ENCODE data around the gene PRR23C. TPM values are rescaled to one million over a fixed set of nuclear protein-coding genes. Genes with fewer than 3 reads are reported as not detected.
"Not testable (repeated sequence)": the region's sequence is repeated elsewhere in the genome, so short reads cannot be mapped to it uniquely, and the experiment has no call there.

PRR23C gene
- total RNA-seq, result not detected

DNA sequence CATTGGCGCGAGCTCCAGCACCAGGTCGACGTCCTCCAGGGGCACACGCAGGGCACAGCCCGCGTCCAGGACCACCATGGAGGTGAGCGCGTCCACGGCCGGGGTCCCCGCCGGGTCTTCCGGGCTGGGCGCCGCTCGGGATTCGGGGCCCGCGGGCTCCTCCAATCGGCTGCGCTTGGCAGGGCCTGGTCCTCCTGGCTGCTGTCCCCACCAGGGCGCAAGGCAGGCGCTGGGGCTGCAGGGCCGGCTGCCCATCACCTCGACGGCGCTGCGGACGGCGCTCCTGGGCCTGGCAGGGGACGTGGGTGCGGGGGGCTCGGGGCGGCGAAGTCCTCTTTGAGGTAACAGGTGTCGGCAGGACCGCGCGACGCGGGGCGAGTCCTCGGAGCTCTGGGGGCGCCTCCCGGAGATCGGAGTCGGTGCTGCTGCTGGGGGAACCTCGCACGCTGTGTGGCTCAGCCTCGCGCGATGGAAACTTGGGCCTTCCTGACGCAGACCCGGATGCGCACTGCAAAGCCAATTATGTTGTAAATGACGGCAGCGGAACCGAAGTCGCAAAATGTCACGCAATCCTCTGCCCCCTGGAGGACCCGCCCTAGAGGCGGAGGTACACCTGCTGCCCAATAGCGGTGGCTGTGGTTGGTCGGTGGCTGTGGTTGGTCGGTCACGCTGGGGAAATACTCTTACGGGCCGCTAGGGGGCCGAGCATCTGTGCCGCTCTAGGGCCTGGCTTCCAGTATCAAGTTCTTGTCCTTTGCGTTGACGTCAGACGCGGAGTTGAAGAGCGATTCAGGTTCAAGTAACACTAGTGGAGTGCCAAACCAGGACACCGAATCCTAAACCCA, at the start of gene PRR23C:
Gene PRR23C (minus strand): TSS at position 527 of the 845 bp plus-strand sequence. CDS start 272 bp downstream, at position 255.
- no peak for DNase-seq

GRCh38 chr3:139093840-139094239, 49.1 kb upstream of the PRR23C start:
- DNase-seq, result no peak

GRCh38 chr3:139088462-139089324, 44.0 kb upstream of the PRR23C start:
- no peak for DNase-seq

GRCh38 chr3:139087621-139088020, 42.9 kb upstream of the PRR23C start:
- no peak for DNase-seq

- no peak for DNase-seq
Observed at GRCh38 chr3:139084176-139084575, 39.5 kb upstream of the PRR23C start.

DNA sequence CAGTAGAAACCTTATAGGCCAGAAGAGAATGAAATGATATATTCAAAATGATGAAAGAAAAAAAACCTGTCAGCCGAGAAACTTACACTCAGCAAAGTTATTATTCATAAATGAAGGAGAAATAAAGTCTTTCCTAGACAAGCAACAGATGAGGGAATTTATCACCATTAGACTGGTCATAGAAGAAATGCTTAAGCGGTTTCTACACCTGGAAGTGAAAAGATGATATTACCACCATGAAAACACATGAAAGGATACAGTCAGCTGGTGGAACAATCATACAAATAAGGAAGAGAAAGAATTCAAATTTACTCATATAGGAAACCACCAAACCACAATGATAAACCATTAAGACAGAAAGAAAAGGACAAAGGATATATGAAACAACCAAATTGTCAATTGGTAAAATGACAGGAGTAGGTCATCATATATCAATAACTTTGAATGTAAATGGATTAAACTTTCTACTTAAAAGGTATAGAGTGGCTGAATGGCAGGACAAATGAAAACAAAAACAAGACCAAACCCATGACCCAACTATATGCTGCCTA, 29.9 kb upstream of the PRR23C start:
- no peak for DNase-seq

- no peak for DNase-seq
Observed at GRCh38 chr3:139062918-139063317, 18.2 kb upstream of the PRR23C start.

DNA sequence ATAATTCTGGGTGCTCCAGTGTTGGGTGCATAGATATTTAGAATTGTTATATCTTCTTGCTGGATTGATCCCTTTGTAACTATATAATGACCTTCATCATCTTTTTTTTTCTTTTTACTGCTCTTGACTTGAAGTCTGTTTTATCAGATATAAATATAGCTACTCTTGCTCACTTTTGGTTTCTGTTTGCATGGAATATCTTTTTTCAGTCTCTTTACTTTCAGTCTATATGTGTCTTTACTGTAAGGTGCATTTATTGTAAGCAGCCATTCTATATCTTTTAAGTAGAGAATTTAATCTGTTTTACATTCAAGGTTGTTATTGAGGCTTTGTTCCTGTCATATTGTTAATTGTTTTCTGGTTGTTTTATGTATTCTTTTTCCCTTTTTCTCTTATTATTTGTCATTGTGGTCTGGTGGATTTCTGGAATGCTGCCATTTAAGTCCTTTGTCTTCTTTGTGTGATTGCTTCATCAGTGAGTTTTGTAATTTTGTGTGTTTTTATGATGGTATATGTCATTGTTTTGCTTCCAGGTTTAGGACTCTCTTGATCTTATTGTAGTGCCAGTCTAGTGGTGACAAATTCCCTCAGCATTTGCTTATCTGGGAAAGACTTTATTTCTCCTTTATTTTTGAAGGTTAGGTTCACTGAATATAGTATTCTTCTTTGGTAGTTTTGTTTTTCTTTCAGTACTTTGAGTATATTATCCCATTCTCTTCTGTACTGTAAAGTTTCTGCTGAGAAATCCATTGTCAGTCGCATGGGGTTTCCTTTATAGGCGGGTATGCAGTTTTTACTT, 8.3 kb upstream of the PRR23C start:
- no peak for DNase-seq

DNA sequence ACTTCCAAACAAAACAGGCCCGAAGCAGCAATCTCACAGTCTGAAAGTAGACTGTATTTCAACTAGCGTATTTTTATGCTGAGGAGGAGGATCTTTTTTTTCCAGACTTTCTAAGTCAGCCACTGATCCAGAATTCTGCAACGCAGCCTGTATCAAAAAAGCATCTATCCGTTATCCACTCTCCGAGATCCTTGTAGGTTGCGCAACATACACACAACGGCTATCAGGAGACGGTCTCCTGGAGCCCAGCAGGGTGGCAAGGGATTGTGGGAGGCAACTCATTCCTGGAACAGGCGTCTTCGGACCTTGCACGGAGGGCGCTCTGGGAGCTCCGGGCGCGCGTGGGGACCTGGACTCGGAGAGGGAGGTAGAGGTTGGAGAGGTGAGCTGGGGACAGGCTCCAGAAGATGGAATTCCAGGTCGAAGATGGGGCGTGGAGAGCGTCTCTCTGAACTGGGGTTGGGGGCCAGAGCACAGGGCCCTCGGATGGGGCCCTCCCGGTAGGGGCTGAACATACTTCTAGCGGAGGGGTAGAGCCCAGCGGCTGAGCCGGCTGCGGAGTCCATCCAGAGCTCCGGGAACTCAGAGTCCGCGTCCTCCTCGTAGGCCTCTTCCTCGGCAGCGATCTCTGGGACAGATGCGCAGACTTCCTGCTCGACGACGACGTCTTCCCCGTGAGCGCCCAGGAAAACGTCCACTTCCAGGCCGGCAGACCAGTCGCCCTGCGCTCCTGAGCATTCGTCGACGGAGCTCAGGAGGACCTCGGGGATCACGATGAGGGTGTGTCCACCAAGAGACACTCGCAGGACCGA, 932 bp downstream of the PRR23C start:
- DNase-seq, result no peak

- no peak for DNase-seq
Observed at GRCh38 chr3:139037478-139037877, 7.2 kb downstream of the PRR23C start.

DNA sequence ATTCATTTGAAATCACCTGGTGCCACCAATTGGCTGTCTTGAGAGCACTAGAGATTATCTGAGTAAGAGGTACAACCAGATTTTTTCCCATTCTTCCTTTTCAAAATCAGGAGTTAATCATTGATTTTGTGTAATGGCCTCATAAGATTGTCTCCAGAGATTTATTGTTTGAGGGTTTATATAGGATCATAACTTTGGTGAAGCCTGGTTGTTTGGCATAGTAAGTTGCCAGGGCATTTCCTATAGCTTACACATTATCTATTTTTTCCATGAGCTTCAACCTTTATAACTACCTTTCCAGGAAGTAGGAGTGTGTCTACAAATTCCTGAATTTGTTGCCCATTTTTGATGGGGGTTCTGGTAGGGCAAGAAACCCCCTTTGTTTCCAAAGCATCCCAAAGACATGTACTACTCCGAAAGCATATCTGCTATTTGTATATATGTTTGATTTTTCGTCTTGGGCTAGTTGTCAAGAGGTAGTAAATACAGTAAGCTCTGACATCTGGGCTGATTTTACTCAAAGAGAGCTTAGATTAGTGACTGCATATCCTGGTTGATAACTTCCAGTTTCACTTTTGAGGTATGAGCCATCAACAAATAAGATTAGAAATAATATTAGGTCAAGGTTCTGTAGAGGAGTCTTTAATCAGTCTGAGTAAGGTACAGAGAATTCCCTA, 12.2 kb downstream of the PRR23C start:
- DNase-seq, result no peak

- not testable (repeated sequence) for DNase-seq
Observed at GRCh38 chr3:139030576-139030975, 14.1 kb downstream of the PRR23C start.

GRCh38 chr3:139024968-139025367, 19.7 kb downstream of the PRR23C start:
- no peak for DNase-seq

DNA sequence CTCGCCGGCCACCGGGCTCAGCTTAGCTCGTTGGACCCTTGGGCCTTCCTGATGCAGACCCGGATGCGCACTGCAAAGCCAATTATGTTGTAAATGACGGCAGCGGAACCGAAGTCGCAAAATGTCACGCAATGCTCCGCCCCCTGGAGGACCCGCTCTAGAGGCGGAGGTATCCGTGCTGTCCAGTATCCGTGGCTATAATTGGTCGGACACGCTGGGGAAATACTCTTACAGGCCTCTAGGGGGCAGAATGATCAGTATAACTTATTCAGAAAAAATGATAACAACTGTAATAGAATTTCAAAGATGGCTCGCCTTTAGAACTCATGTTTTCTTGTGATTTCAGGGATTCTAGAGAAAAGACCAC, 23.8 kb downstream of the PRR23C start, which contains the start of gene PRR23B:
Gene PRR23B (minus strand): TSS at position 59 of the 367 bp plus-strand sequence. CDS start 265 bp downstream, outside the sequence.
- no peak for DNase-seq

DNA sequence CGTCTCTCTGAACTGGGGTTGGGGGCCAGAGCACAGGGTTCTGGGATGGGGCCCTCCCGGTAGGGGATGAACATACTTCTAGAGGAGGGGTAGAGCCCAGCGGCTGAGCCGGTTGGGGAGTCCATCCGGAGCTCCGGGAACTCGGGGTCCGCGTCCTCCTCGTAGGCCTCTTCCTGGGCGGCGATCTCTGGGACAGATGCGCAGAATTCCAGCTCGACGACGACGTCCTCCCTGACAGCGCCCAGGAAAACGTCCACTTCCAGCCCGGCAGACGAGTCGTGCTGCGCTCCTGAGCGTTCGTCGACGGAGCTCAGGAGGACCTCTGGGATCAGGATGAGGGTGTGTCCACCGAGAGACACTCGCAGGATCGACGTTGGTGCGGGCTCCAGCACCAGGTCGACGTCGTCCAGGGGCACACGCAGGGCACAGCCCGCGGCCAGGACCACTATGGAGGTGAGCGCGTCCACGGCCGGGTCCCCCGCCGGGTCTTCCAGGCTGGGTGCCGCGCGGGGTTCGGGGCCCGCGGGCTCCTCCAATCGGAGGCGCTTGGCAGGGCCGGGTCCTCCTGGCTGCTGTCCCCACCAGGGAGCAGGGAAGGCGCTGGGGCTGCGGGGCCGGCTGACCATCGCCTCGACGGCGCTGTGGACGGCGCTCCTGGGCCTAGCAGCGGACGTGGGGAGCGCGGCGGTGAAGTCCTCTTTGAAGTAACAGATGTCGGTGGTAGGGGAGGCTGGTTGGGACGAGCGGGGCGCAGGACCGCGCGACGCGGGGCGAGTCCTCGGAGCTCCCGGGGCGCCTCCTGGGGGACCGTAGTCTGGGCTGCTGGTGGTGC, 24.4 kb downstream of the PRR23C start:
- no peak for DNase-seq

- no peak for DNase-seq
Observed at GRCh38 chr3:139016430-139017048, 28.2 kb downstream of the PRR23C start.

- no peak for DNase-seq
Observed at GRCh38 chr3:139006051-139006716, 38.5 kb downstream of the PRR23C start, which contains the start of gene PRR23A. TSS of gene PRR23A (minus strand) at chr3:139006268. CDS start at chr3:139006268, 0 bp downstream.

- no peak for DNase-seq
Observed at GRCh38 chr3:139005356-139005993, 39.2 kb downstream of the PRR23C start.

Measured in tongue (tissue), 2 donors.